Pancreas (tissue), 10 donors: ENCODE results near the gene RBM22. TPM values are rescaled to one million over a fixed set of nuclear protein-coding genes. Genes with fewer than 3 reads are reported as not detected.

Experiments used
- ATAC-seq, 4 donors: fragments of 200-7000 bp; cut with Tn5 transposase; one replicate each; pipeline versions ENCODE4 v1.8.0 to v1.9.1; 2020; ENCODE audit warnings: mild to moderate bottlenecking in 4 of 4, moderate library complexity in 4 of 4
- DNase-seq, 6 donors: peaks; one replicate each; pipeline ENCODE4 v3.0.0-alpha.2; 2020
- FAIRE-seq: peaks from 2 replicates; lab custom pipeline; 2012; peaks lifted over from hg19 to GRCh38; lab: Jason Lieb, UNC
- H3K27ac ChIP-seq, 4 donors: fragments of 200-600 bp; sonication (generic); 1 replicate in 3 of 4; 2 replicates in 1 of 4; pipeline versions ENCODE4 v1.5.0 to v1.8.0; 2020
- H3K27me3 ChIP-seq, 4 donors: fragments of 200-600 bp; one replicate each; pipeline ENCODE4 v1.8.0; 2021
- H3K36me3 ChIP-seq, 3 donors: fragments of 200-600 bp; sonication (generic) in 1 of 3; one replicate each; pipeline versions ENCODE4 v1.5.0 to v1.8.0; 2020 to 2021
- H3K4me1 ChIP-seq, 3 donors: fragments of 200-600 bp; one replicate each; pipeline ENCODE4 v1.8.0; 2021
- H3K4me3 ChIP-seq, 4 donors: fragments of 200-600 bp; sonication (generic) in 2 of 4; one replicate each; pipeline versions ENCODE4 v1.5.0 to v1.8.0; 2020 to 2021
- H3K9me3 ChIP-seq, 4 donors: fragments of 200-600 bp; one replicate each; pipeline ENCODE4 v1.8.0; 2021
- WGBS, 2 donors: extraction: QIAGEN DNeasy Blood & Tissue Kit; methylation state at CpG; one replicate each; pipeline ENCODE4 v1.1.7; 2013; 5-methylcytosine and 5-hydroxymethylcytosine counted together
- intact Hi-C, 3 donors: fragments of 100-400 bp; cut with DNase I; formaldehyde crosslinking; loops; one replicate each; pipeline versions ENCODE4 v1.11.1 to v1.14.2; 2022
- polyA plus RNA-seq, 2 donors: library from polyadenylated mRNA; stranded (reverse); fragments of 200-250 nt; gene quantifications; one replicate each; pipeline ENCODE4 v1.2.3, GENCODE V29; 2013
- total RNA-seq, 6 donors: library from RNA; stranded (reverse); fragmentation: NEBNext Ultra II Directional in 4 of 6; extraction: Animal tissue kit (Norgen Biotek cat#: 25700) in 4 of 6; gene quantifications; one replicate each; pipeline versions ENCODE4 v1.2.1 to v1.2.4, GENCODE V29; 2021 to 2023
- TF ChIP-seq, protein P1 (sequence below), 4 donors: fragments of 200-600 bp; sonication (generic) in 3 of 4; IDR thresholded peaks; one replicate each; pipeline versions ENCODE4 v1.5.0 to v1.8.0; 2021; ENCODE audit warnings: antibody characterized with exemption in 4 of 4
- donor health status: healthy with polysubstance abuse.
- donor health status: DM: no; HTN: no; CAD: no; lungs with moderate emphysema.
- donor health status: DM: no; HTN: no; CAD: no.
- donor health status: control.
- donor health status: control.
- donor health status: Bipolar disorder and iron deficiency.
- donor health status: DM: yes; HTN: yes; CAD: no.
- donor health status: DM: no; HTN: no; CAD: no.
- donor health status: DM: no; HTN: no; CAD: no.
- donor health status: DM: yes; HTN: yes; CAD: no.

Gene RBM22
- total and polyA plus RNA-seq, 8 donors, result 14.8 to 32.3 (median 19.6) TPM

DNA sequence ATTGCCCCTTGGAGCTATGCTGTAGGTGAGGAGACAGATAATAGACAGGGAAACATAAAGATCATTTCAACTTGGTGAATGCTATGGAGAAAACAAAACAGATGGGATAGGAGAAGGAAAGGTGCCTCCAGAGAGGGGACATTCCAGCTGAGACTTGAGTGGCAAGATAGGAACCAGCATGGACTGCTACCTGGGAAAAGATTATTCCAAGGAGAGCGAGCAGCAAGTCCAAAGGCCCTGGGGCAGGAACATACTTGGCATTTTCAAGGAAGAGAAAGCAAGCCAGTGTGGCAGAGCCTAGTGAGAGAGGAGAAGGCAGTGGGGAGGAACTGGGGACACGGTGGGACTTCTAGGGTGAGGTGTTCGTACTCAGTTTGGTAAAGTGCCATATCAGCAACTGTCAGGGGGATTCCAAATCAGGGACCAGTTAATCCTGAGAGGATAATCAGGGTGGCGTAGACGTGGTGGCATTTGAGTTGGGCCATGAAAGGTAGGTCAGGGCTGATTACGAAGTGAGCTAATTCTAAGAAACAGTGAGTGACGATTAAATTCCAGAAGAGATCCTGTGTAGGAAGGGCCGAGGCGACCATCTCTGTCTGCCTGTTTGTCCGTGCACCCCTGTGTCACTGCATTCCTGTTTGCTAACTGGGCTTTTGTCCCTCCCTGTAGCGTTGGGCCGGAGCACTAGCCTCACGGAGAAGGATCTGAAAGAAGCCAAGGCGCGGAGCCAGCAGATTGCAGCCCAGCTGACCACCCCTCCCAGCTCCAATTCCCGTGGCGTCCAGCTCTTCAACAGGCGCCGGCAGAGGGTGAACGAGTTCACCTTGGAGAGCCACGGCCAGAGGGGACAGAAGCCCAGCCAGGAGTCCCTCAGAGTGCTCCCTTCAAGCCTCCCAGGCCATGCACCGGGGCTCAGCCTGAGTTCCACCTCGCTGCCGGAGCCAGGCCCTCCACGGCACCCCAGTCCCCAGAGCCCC is 53.3 kb downstream of the RBM22 start:
- H3K9me3 ChIP-seq, result no peaks in the 10 kb centered on the region
- peaks cover 16 to 24% (median 17%) of the 10 kb centered on the region in 3 donors for H3K4me1 ChIP-seq
- FAIRE-seq (no peak), DNase-seq (peak in 1 of 6 donors; percentile 57), ATAC-seq (peak in 3 of 4 donors; percentile 7 to 49 (median 26))
- H3K27me3 ChIP-seq, result no peaks in the 10 kb centered on the region
- no peak overlapping the region for H3K4me3 ChIP-seq
- peak overlapping the region in 1 of 4 donors; percentile 33 for H3K27ac ChIP-seq
- WGBS, 2 donors, result 73 to 75% methylated on average over 25 of the region's 25 CpGs
- TF ChIP-seq, protein P1, sequence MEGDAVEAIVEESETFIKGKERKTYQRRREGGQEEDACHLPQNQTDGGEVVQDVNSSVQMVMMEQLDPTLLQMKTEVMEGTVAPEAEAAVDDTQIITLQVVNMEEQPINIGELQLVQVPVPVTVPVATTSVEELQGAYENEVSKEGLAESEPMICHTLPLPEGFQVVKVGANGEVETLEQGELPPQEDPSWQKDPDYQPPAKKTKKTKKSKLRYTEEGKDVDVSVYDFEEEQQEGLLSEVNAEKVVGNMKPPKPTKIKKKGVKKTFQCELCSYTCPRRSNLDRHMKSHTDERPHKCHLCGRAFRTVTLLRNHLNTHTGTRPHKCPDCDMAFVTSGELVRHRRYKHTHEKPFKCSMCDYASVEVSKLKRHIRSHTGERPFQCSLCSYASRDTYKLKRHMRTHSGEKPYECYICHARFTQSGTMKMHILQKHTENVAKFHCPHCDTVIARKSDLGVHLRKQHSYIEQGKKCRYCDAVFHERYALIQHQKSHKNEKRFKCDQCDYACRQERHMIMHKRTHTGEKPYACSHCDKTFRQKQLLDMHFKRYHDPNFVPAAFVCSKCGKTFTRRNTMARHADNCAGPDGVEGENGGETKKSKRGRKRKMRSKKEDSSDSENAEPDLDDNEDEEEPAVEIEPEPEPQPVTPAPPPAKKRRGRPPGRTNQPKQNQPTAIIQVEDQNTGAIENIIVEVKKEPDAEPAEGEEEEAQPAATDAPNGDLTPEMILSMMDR (IDR thresholded peaks at IDR 0.05), result no peak
- intact Hi-C loops, result no loop called here
- peaks cover 0 to 20% (median 0%) of the 10 kb centered on the region in 3 donors for H3K36me3 ChIP-seq

DNA sequence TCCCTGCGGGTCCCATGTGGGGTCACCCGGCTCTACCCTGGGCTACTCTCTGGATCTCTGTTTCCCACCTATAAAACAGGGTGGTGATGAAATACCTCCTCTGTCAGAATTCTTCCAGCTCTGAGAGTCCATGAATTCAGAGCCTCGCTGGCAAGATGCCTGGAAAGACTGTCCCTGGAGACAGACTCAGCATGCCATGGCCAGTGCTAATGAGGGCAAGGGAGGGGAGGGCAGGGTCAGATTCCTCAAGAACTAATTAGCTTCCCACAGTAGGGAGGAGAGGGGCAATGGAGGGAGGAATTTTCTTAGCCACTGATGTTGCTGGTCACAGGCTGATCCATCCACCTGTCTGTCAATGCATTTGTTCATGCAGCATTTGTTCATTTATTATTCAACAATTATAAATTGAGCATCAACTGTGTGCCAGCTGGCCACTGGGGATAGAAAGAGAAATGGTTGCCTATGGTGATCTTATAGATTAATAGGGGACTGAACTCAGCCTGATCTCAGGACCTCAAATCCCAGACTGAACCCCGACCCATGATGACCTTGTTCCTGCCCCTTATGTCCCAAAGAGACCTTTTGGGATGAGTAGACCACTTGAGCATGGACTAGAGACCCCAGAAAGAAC is 55.7 kb downstream of the RBM22 start:
- FAIRE-seq (no peak), ATAC-seq (no peak), DNase-seq (peak in 3 of 6 donors; percentile 55 to 60 (median 60))
- Histone ChIP-seq H3K4me1 (peaks cover 20 to 44% (median 20%) of the 10 kb centered on the region in 3 donors), H3K4me3 (no peak overlapping the region), H3K36me3 (peaks cover 0 to 14% (median 0%) of the 10 kb centered on the region in 3 donors), H3K27ac (peak overlapping the region in 3 of 4 donors; percentile 9 to 86 (median 39)), H3K27me3 (no peaks in the 10 kb centered on the region), H3K9me3 (no peaks in the 10 kb centered on the region)
- 74 to 75% methylated on average over 4 of the region's 4 CpGs for WGBS, 2 donors
- TF ChIP-seq, protein P1 (IDR thresholded peaks at IDR 0.05), result no peak
- intact Hi-C loops, result no loop called here

GRCh38 chr5:150644514-150644913 is 56.3 kb downstream of the RBM22 start:
- intact Hi-C loops, result no loop called here
- H3K4me3 ChIP-seq, result no peak overlapping the region
- H3K4me1 ChIP-seq, result peaks cover 26 to 51% (median 26%) of the 10 kb centered on the region in 3 donors
- H3K9me3 ChIP-seq, result no peaks in the 10 kb centered on the region
- 22 to 23% methylated on average over 2 of the region's 2 CpGs for WGBS, 2 donors
- DNase-seq, result peak; percentile 68 to 85 (median 74)
- H3K27me3 ChIP-seq, result no peaks in the 10 kb centered on the region
- peak in 3 of 4 donors; percentile 15 to 62 (median 57) for ATAC-seq
- TF ChIP-seq, protein P1 (IDR thresholded peaks at IDR 0.05), result no peak
- FAIRE-seq, result no peak
- H3K36me3 ChIP-seq, result peaks cover 0 to 10% (median 0%) of the 10 kb centered on the region in 3 donors
- peak overlapping the region in 3 of 4 donors; percentile 9 to 86 (median 39) for H3K27ac ChIP-seq

DNA sequence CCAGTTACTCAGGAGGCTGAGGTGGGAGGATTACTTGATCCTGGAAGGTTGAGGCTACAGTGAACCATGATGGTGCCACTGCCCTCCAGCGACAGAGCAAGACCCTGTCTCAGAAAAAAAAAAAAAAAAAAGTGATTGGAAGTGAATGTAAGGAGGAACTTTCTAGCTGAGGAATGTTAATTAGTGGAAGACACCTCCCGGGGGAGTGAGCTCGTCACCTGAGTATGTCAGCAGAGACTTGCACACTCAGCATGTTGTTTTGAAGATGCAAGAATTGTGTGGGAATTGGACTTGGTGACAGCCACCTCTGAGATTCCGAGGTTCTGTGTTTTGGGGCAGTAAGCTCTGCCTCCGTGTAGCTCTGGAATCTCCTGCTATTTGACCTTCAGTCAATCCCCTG is 56.8 kb downstream of the RBM22 start:
- H3K27me3 ChIP-seq, result no peaks in the 10 kb centered on the region
- 46 to 51% methylated on average over 5 of the region's 5 CpGs for WGBS, 2 donors
- H3K36me3 ChIP-seq, result peaks cover 0 to 8% (median 0%) of the 10 kb centered on the region in 3 donors
- peaks cover 30 to 55% (median 31%) of the 10 kb centered on the region in 3 donors for H3K4me1 ChIP-seq
- H3K4me3 ChIP-seq, result no peak overlapping the region
- DNase-seq (peak in 1 of 6 donors; percentile 6), ATAC-seq (no peak), FAIRE-seq (no peak)
- TF ChIP-seq, protein P1 (IDR thresholded peaks at IDR 0.05), result no peak
- no peaks in the 10 kb centered on the region for H3K9me3 ChIP-seq
- peak overlapping the region in 3 of 4 donors; percentile 9 to 86 (median 39) for H3K27ac ChIP-seq
- intact Hi-C loops, result no loop called here
